Measurements from ENCODE around the gene GRIK1.

The GRIK1 gene

GRCh38 chr21:29654203-29654602, 285.6 kb downstream of the GRIK1 start:
- ChIA-PET POLR2A (no interaction called here), CTCF (interaction anchor here (0.6 kb wide), 1 partner anchor 968 kb away, joined by 3 read pairs; no protein-coding TSS in a partner anchor)
- Histone ChIP-seq H3K4me1 (ENCODE audit: control insufficient read depth, insufficient read depth, low read length) (no peaks in the 10 kb centered on the region), H3K9me3 (ENCODE audit: control insufficient read depth, insufficient read depth, low read depth, low read length) (no peaks in the 10 kb centered on the region), H3K36me3 (ENCODE audit: control insufficient read depth in 2 of 2, insufficient read depth in 1 of 2, low read length in 2 of 2) (no peaks in the 10 kb centered on the region), H3K27ac (ENCODE audit: extremely low read depth, low read depth, low read length) (no peak overlapping the region), H3K4me3 (ENCODE audit: low read depth, low read length) (no peak overlapping the region)
- no peak for TF ChIP-seq ZNF341 (tag by site-specific recombination; IDR thresholded peaks at IDR 0.05; ENCODE audit: low read depth)
- no peak for TF ChIP-seq ZNF580 (tag by site-specific recombination; IDR thresholded peaks at IDR 0.05)
- TF ChIP-seq ZNF416 (tag by site-specific recombination; IDR thresholded peaks at IDR 0.05) = no peak
- TF ChIP-seq KLF10 (tag by site-specific recombination; IDR thresholded peaks at IDR 0.05) = no peak
- TF ChIP-seq KLF9 (tag by site-specific recombination; IDR thresholded peaks at IDR 0.05; ENCODE audit: low read depth) = no peak
- no peak for TF ChIP-seq ZNF324 (tag by site-specific recombination; IDR thresholded peaks at IDR 0.05)
- TF ChIP-seq ZNF239 (tag by site-specific recombination; IDR thresholded peaks at IDR 0.05) = no peak
- no peak for TF ChIP-seq ZSCAN30 (tag by site-specific recombination; IDR thresholded peaks at IDR 0.05)

GRCh38 chr21:29650523-29651022, 289.2 kb downstream of the GRIK1 start:
- ChIA-PET CTCF (interaction anchor here (0.9 to 1.1 kb wide), 2 partner anchors 16 to 36 kb away, joined by 3 read pairs; no protein-coding TSS in a partner anchor), POLR2A (no interaction called here)
- Histone ChIP-seq H3K9me3 (ENCODE audit: control insufficient read depth, insufficient read depth, low read depth, low read length) (no peaks in the 10 kb centered on the region), H3K36me3 (ENCODE audit: control insufficient read depth in 2 of 2, insufficient read depth in 1 of 2, low read length in 2 of 2) (no peaks in the 10 kb centered on the region), H3K27ac (ENCODE audit: extremely low read depth, low read depth, low read length) (no peak overlapping the region), H3K4me1 (ENCODE audit: control insufficient read depth, insufficient read depth, low read length) (no peaks in the 10 kb centered on the region), H3K4me3 (ENCODE audit: low read depth, low read length) (no peak overlapping the region)
- TF ChIP-seq ZNF280C (tag by site-specific recombination; IDR thresholded peaks at IDR 0.05) (no peak), TRIM28 (IDR thresholded peaks at IDR 0.05; ENCODE audit: borderline replicate concordance, low read length) (no peak), FEZF1 (tag by site-specific recombination; IDR thresholded peaks at IDR 0.05) (no peak), KLF7 (tag by site-specific recombination; IDR thresholded peaks at IDR 0.05; ENCODE audit: borderline replicate concordance) (no peak), ZNF350 (tag by site-specific recombination; IDR thresholded peaks at IDR 0.05) (no peak), ZNF423 (tag by site-specific recombination; IDR thresholded peaks at IDR 0.05) (no peak), ZNF639 (tag by site-specific recombination; IDR thresholded peaks at IDR 0.05) (no peak), ZNF777 (tag by site-specific recombination; IDR thresholded peaks at IDR 0.05; ENCODE audit: borderline replicate concordance) (no peak), KLF16 (tag by site-specific recombination; IDR thresholded peaks at IDR 0.05) (no peak), ZBTB7A (tag by site-specific recombination; IDR thresholded peaks at IDR 0.05; ENCODE audit: low read depth) (no peak), RBAK (tag by site-specific recombination; IDR thresholded peaks at IDR 0.05) (no peak), ZNF404 (tag by site-specific recombination; IDR thresholded peaks at IDR 0.05) (no peak), ZSCAN18 (tag by site-specific recombination; IDR thresholded peaks at IDR 0.05) (no peak), GLIS2 (tag by site-specific recombination; IDR thresholded peaks at IDR 0.05) (no peak), ZNF623 (tag by site-specific recombination; IDR thresholded peaks at IDR 0.05) (no peak), REPIN1 (tag by site-specific recombination; IDR thresholded peaks at IDR 0.05; ENCODE audit: low read depth) (no peak), HOXD13 (CRISPR knock-in tag; IDR thresholded peaks at IDR 0.05; ENCODE audit: borderline replicate concordance) (no peak), ZNF24 (tag by site-specific recombination; IDR thresholded peaks at IDR 0.05) (no peak)
